K562 treated with DMSO at 1 percent for 48 hours (cell line): ENCODE results near the gene TCF19. TPM values are rescaled to one million over a fixed set of nuclear protein-coding genes. Genes with fewer than 3 reads are reported as not detected.

Source experiments
- total RNA-seq: library from RNA; unstranded; fragments of 300-600 nt; gene quantifications from 2 replicates; pipeline ENCODE4 v1.2.3, GENCODE V29; 2022; ENCODE audit warnings: low replicate concordance; ENCODE audit errors: extremely low read depth

TCF19 gene, protein sequence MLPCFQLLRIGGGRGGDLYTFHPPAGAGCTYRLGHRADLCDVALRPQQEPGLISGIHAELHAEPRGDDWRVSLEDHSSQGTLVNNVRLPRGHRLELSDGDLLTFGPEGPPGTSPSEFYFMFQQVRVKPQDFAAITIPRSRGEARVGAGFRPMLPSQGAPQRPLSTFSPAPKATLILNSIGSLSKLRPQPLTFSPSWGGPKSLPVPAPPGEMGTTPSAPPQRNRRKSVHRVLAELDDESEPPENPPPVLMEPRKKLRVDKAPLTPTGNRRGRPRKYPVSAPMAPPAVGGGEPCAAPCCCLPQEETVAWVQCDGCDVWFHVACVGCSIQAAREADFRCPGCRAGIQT
- not detected in 2 replicates for total RNA-seq

DNA sequence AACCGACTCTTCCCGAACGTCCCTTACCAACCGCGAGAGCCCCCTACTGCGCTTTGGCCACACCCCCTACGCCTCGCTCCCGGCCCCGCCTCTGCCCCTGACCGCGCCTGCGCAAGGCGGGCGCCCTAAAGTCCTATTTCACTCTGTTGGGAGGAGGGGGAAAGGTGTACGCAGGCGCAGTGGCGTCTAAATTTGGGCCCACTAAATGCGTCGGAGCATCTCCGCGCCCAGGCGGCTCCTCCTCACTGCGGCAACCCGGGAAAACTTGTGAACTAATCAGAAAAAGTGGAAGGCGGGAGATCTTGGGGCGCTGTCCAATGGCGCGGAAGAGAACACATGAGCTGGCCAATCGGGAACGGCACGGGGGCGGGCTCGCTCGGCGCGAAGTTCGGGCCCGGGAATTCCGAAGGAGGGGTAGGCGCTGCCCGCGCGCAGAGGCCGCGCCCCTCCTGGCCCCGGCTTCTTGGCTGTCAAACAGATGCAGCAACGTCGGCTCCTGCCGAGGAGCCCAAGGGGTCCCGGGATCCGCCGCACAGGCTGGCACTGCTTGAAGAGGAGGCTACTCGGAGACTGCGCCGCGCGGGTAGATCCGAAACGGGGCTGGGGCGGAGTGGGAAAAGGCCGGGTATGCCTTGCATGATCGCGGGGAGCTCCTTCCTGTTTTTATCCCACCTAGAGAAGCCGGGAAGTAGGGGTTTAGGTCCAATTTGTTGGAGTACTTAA is at the start of gene TCF19:
Gene TCF19, plus strand, starts transcription at position 450 of the 723 bp plus-strand sequence. CDS start 881 bp downstream, outside the sequence.

DNA sequence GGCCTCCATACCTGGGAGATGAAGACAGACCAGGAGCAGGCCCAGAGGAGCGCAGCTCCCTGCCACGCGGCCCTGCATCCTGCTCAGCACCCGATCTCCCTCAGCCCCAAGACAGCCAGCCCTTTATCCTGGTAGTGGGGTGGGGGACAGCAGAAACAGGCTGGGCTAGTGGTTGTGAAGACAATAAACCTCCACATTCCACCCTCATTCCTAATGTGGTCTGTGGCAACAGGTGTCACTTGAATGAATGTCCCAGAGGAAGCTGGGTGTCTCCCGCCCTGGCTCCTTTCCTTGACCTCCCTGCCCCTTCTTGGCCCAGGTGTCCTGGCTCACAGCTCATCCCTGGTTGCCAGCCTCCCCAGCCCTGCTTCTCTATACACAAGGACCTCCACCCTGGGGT is 45.9 kb upstream of the TCF19 start, which contains the start of gene C6orf15:
Gene C6orf15, minus strand, starts transcription at position 98 of the 400 bp plus-strand sequence. Its CDS starts 20 bp downstream, at position 78.

DNA sequence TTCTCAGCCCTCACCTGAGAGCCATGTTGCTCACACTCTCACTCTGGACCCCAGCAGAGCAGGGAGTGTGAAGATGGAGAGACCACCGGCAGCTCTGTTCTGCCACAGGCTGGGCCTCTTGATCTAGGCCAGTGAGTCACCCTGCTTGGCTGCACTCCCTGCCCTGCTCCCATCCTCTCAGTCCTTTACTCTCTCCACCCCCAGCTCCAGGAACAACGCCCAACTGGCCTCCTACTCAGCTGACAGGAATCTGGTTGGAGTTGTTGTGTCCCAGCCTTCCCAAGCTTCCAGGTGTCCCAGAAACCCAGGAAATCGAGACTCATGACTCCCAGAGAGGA is 43.9 kb upstream of the TCF19 start, which contains the start of gene PSORS1C1:
Gene PSORS1C1, plus strand, starts transcription at position 260 of the 338 bp plus-strand sequence. CDS start 14,833 bp downstream, outside the sequence.

DNA sequence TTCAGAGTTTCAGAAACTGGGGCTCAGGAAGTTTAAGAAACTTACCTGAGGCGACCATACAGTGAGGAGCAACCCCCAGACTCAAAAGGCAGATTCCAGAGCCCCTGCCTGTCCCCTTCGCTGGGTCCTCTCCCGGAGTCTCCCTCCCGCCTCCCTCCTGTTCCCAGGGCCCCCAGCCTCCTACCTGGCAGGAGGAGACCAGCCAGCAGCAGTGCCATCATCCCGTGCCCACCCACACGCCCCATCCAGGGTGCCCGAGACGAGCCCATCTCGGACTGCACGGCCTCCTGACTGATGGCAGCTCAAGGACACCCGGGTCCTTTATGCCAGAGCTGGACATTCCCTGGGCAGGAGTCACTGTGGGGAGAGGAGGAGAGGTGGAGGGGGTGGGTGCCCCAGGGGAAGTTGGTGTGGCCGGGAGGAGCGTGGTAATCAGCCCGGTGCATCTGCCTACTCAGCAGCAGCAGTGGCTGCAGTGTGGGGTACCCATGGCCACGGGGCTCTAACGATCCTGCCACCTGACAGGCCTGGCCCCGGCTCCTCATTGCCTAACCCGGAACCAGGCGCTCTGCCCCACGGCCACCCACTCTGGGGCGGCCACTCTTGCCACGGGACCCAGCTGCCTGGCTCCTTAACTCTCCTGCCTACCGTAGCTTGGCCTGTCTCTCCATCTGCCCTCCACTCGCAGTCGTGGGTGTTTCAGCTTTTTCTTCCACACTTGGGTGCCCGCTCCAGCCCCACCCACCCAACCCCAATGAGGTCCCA is 38.1 kb upstream of the TCF19 start, which contains the start of gene CDSN:
Gene CDSN, minus strand, starts transcription at position 296 of the 765 bp plus-strand sequence. Its CDS starts 27 bp downstream, at position 269.

DNA sequence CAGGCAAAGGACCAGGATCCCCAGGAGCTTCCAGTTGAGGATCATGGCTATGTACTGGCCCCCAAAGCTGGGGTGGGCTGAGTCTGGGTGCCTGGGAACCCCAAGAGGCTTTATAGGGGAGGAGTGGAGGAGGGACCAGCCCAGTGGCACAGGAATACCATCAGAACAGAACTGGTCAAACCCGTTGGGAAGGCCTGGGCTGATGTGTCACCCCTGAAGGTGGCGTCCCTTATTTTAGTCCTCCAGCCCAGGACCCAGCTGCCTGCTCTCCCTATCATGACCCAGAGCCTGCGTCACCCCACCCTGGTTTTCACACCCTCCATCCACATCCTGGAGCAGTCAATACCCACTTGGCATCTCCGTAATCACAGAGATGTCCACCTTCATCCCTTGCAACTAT is 19.4 kb upstream of the TCF19 start, which contains the start of gene PSORS1C2:
Gene PSORS1C2, minus strand, starts transcription at position 85 of the 400 bp plus-strand sequence. Its CDS starts 40 bp downstream, at position 45.

DNA sequence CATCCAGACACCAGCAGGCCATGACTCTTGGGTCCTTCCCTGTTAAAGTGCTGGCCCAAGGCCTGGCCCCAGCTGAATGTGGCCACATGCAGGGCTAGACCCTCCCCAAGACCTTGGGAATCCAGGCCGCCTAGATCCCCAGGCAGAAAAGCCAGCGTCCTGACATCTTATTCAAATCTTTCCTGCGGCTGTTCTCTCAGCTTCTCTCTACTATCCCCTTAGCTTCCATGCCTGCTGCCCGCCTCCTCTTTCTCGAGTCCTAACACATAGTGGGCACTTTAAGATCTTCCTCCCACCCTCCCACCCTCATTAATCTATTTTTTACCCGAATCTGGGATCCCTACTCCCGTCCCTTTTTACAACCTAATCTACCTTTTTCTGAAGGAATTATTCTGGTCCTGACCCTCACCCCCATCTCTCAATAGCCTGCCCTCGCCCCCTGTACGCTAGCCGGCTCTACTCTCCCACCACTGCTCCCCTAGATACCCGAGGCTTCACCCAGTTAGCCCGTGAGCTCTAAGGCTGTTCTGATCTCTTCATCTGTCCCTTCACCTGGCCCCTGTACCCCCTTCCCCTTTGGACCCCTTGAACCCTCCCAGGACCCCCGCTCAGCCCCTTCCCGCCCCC is 763 bp upstream of the TCF19 start, which contains the start of gene CCHCR1:
Gene CCHCR1, minus strand, starts transcription at position 290 of the 627 bp plus-strand sequence. Its CDS starts 202 bp downstream, at position 88.

DNA sequence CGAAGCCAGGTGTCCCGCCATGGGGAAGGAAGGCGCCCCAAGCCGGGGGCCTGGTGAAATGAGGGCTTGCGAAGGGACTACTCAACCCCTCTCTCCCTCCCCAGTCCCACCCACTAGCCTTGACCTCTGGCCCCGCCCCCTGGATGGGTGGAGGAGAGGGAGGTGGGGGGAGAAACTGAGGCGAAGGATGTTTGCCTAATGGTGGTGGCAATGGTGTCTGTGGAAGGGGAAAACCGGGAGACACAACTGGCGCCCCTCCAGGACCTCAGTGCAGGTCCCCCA is 12.2 kb downstream of the TCF19 start, which contains the start of gene POU5F1:
Gene POU5F1, minus strand, starts transcription at position 83 of the 282 bp plus-strand sequence. Its CDS starts 62 bp downstream, at position 21.

Other genes starting within 250 kb of the TCF19 start
- gene VARS2, start 244.4 kb upstream of the TCF19 start, total RNA-seq, result 1,268 TPM in 1 of 2 replicates, not detected in the other
- gene SFTA2, start 226.4 kb upstream of the TCF19 start, total RNA-seq, result not detected in 2 replicates
- not detected in 2 replicates for gene MUCL3, start 217.6 kb upstream of the TCF19 start, total RNA-seq
- gene MUC21, start 174.9 kb upstream of the TCF19 start, total RNA-seq, result not detected in 2 replicates
- gene MUC22, start 148.1 kb upstream of the TCF19 start, total RNA-seq, result not detected in 2 replicates
- not detected in 2 replicates for gene C6orf15, start 46.0 kb upstream of the TCF19 start, total RNA-seq
- gene PSORS1C1, start 43.8 kb upstream of the TCF19 start, total RNA-seq, result not detected in 2 replicates
- not detected in 2 replicates for gene CDSN, start 38.1 kb upstream of the TCF19 start, total RNA-seq
- not detected in 2 replicates for gene PSORS1C2, start 19.5 kb upstream of the TCF19 start, total RNA-seq
- gene CCHCR1, start 787 bp upstream of the TCF19 start, total RNA-seq, result not detected in 2 replicates
- gene POU5F1, start 12.1 kb downstream of the TCF19 start, total RNA-seq, result not detected in 2 replicates
- not detected in 2 replicates for gene HLA-C, start 113.5 kb downstream of the TCF19 start, total RNA-seq
- gene HLA-B, start 198.6 kb downstream of the TCF19 start, total RNA-seq, result not detected in 2 replicates
- gene MICA, start 245.0 kb downstream of the TCF19 start, total RNA-seq, result not detected in 2 replicates